H1 (cell line): ENCODE measurements around the gene PPP2R2D. TPM values are rescaled to one million over a fixed set of nuclear protein-coding genes. Genes with fewer than 3 reads are reported as not detected.

ENCODE experiments used
- BRCA1 ChIP-seq: IDR thresholded peaks from 2 replicates; pipeline ENCODE4 v1.6.1; 2012; ENCODE audit warnings: low read depth, low read length, improper control_type of control experiment
- CBX5 ChIP-seq: fragments of 300-800, 300-1000 bp; sonication (generic); IDR thresholded peaks from 2 replicates; pipeline ENCODE4 v1.7.1; 2016; ENCODE audit warnings: antibody characterized with exemption, low read length, low read depth
- E2F6 ChIP-seq: IDR thresholded peaks from 2 replicates; pipeline ENCODE4 v1.6.1; 2012; ENCODE audit warnings: inconsistent platforms
- EGR1 ChIP-seq: IDR thresholded peaks from 2 replicates; pipeline ENCODE4 v1.6.1; 2011; ENCODE audit warnings: low read depth, low read length, borderline replicate concordance
- EZH2 ChIP-seq: fragments of 200-600 bp; sonication (generic); IDR thresholded peaks from 2 replicates; pipeline ENCODE4 v1.7.1; 2012; ENCODE audit warnings: low read depth, mild to moderate bottlenecking, moderate library complexity, low read length, inconsistent platforms; ENCODE audit not compliant: severe bottlenecking
- GTF2F1 ChIP-seq: IDR thresholded peaks from 2 replicates; pipeline ENCODE4 v1.6.1; 2012; ENCODE audit warnings: low read depth, low read length, improper control_type of control experiment, borderline replicate concordance
- KDM1A ChIP-seq: fragments of 200-600, 300-600 bp; sonication (generic); IDR thresholded peaks from 2 replicates; pipeline ENCODE4 v1.7.1; 2016; ENCODE audit warnings: mild to moderate bottlenecking, low read length, borderline replicate concordance
- KDM4A ChIP-seq: IDR thresholded peaks from one replicate; pipeline ENCODE4 v1.7.1; 2012; ENCODE audit warnings: low read depth, mild to moderate bottlenecking, moderate library complexity, low read length, inconsistent platforms; ENCODE audit not compliant: severe bottlenecking
- MAX ChIP-seq: IDR thresholded peaks from 2 replicates; pipeline ENCODE4 v1.6.1; 2012; ENCODE audit warnings: inconsistent platforms
- POLR2AphosphoS5 ChIP-seq: IDR thresholded peaks from 2 replicates; pipeline ENCODE4 v1.6.1; 2011; ENCODE audit warnings: low read depth, low read length
- SAP30 ChIP-seq: fragments of 300-600 bp; sonication (generic); IDR thresholded peaks from 2 replicates; pipeline ENCODE4 v1.7.1; 2012; ENCODE audit warnings: low read length, moderate library complexity, mild to moderate bottlenecking, inconsistent platforms; ENCODE audit not compliant: insufficient read depth, insufficient replicate concordance
- SP1 ChIP-seq: IDR thresholded peaks from 2 replicates; pipeline ENCODE4 v1.6.1; 2011; ENCODE audit warnings: low read depth, low read length
- TAF1 ChIP-seq: IDR thresholded peaks from 2 replicates; pipeline ENCODE4 v1.6.1; 2011; ENCODE audit warnings: mild to moderate bottlenecking, low read depth, low read length
- TEAD4 ChIP-seq: IDR thresholded peaks from 2 replicates; pipeline ENCODE4 v1.6.1; 2012; ENCODE audit warnings: low read depth, low read length, inconsistent platforms, mixed read lengths
- polyA plus RNA-seq, 7 experiments: library from polyadenylated mRNA; depleted of rRNA in 3 of 7; stranded (reverse) in 5 of 7; unstranded in 2 of 7; fragments of >200 nt in 5 of 7; fragments of 200-250 nt in 2 of 7; gene quantifications; 1 replicate in 5 of 7; 2 replicates in 1 of 7; 4 replicates in 1 of 7; pipeline versions ENCODE4 v1.2.1 to v1.2.3, GENCODE V29; 2011 to 2013; ENCODE audit warnings: missing spikeins in 2 of 7, mixed read lengths in 2 of 7
- total RNA-seq: library from RNA; stranded (reverse); fragmentation: NEBNext Ultra II Directional; extraction: Animal tissue kit (Norgen Biotek cat#: 25700); gene quantifications from 2 replicates; pipeline ENCODE4 v1.2.1, GENCODE V29; 2021
- TF ChIP-seq, protein P1 (sequence below), 3 experiments: IDR thresholded peaks; 1 replicate in 2 of 3; 2 replicates in 1 of 3; pipeline versions ENCODE4 v1.5.1 to v1.6.1; 2011; ENCODE audit warnings: low read length in 3 of 3, mild to moderate bottlenecking in 3 of 3, inconsistent platforms in 2 of 3, low read depth in 1 of 3, moderate library complexity in 1 of 3; ENCODE audit not compliant: insufficient read depth in 1 of 3; ENCODE audit errors: control extremely low read depth in 1 of 3
- TF ChIP-seq, protein P2 (sequence below): IDR thresholded peaks from 2 replicates; pipeline ENCODE4 v1.6.1; 2011; ENCODE audit warnings: low read length, improper control_type of control experiment
- TF ChIP-seq, protein P3 (sequence below): IDR thresholded peaks from 2 replicates; pipeline ENCODE4 v1.6.1; 2011; ENCODE audit warnings: low read depth, mild to moderate bottlenecking, low read length; ENCODE audit not compliant: insufficient read depth

The PPP2R2D gene
- total and polyA plus RNA-seq, 2 of the 8 experiments (the other 6 are each of a cell fraction or from before 2014, with no cell fraction given): 25.4 to 32.8 TPM

DNA sequence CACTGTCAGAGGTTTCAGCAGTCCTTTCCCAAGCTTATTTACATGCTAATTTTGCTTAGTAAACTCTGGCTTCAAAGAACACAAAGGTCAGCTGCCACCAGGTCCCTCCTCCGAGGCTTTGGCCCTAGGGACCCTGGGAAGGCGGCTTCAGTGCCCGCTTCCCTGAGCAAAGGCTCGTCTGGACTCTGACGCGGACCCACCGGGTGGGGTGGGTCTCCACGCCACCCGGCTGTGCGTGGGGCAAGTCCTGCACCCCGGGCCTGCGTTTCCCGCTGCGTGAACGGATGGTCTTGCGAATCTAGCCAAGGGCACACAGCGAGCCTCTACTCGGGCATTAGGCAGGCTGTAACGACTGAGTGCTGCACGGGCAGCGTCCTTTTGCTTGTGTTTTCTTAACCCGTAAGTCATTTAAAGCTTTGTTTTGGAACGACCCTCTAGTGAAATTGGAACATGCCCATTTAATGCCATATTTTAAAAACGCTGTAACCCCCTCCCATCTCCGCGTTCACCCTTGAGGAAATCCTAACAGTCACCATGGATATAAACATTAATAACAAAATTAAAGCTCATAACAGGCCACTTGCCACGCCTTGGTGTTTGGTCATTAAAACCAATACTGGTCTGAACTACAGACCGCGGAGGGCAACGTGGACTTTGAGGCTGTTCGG lies 80.1 kb downstream of the PPP2R2D start (continued):
- TF ChIP-seq KDM4A (peak; percentile 11), CBX5 (no peak), MAX (no peak), EGR1 (no peak), BRCA1 (no peak), TAF1 (0 out of 2 replicates have a peak, but pooled peaks have one; percentile 11), GTF2F1 (no peak), EZH2 (no peak), TEAD4 (no peak), SAP30 (no peak), E2F6 (peak; percentile 27; the same call in 1 of the 2 replicates), SP1 (no peak), KDM1A (no peak; the same call in 1 of the 2 replicates), POLR2AphosphoS5 (no peak)
- TF ChIP-seq, protein P1, sequence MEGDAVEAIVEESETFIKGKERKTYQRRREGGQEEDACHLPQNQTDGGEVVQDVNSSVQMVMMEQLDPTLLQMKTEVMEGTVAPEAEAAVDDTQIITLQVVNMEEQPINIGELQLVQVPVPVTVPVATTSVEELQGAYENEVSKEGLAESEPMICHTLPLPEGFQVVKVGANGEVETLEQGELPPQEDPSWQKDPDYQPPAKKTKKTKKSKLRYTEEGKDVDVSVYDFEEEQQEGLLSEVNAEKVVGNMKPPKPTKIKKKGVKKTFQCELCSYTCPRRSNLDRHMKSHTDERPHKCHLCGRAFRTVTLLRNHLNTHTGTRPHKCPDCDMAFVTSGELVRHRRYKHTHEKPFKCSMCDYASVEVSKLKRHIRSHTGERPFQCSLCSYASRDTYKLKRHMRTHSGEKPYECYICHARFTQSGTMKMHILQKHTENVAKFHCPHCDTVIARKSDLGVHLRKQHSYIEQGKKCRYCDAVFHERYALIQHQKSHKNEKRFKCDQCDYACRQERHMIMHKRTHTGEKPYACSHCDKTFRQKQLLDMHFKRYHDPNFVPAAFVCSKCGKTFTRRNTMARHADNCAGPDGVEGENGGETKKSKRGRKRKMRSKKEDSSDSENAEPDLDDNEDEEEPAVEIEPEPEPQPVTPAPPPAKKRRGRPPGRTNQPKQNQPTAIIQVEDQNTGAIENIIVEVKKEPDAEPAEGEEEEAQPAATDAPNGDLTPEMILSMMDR (IDR thresholded peaks at IDR 0.05; ENCODE audit: control extremely low read depth in 1 of 3, insufficient read depth in 1 of 3, low read depth in 1 of 3, low read length in 3 of 3): peak in 1 of 3 experiments; percentile 0; a peak in 1 of 4 replicates
- TF ChIP-seq, protein P2, sequence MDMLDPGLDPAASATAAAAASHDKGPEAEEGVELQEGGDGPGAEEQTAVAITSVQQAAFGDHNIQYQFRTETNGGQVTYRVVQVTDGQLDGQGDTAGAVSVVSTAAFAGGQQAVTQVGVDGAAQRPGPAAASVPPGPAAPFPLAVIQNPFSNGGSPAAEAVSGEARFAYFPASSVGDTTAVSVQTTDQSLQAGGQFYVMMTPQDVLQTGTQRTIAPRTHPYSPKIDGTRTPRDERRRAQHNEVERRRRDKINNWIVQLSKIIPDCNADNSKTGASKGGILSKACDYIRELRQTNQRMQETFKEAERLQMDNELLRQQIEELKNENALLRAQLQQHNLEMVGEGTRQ: no peak
- TF ChIP-seq, protein P3, sequence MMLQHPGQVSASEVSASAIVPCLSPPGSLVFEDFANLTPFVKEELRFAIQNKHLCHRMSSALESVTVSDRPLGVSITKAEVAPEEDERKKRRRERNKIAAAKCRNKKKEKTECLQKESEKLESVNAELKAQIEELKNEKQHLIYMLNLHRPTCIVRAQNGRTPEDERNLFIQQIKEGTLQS: no peak
